ENCODE results near the gene BBS9.
A peak's percentile ranks its signal among the peaks of the same experiment; 100 is the strongest.

BBS9 gene

DNA sequence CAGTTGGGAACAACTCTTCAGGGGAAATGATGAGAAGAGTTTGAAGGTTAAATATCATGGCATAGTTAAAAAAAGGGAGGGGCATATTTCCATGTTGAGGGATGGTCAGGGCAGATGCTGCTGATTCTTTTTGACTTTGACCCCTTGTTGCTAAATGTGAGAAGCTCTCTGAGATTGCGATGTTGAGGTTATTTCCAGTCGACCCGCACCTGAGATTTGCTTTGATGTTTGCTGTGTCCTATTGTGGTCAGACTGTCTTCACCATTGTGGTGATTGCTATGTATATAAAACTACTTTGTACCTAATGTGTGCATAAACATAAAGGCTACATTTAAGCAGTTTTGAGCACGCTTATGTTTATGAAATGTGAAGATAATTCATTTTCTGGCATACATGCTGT is 90.9 kb downstream of the BBS9 start:
- no peak for TF ChIP-seq CTCF (conservative IDR thresholded peaks at IDR 0.05; ENCODE audit: low read depth)
- no peak overlapping the region for H3K27ac ChIP-seq
- CTCF ChIA-PET: no interaction called here
- no peak for DNase-seq (ENCODE audit: low spot score)
- POLR2A ChIA-PET (ENCODE audit: low non-redundant PET): no interaction called here

DNA sequence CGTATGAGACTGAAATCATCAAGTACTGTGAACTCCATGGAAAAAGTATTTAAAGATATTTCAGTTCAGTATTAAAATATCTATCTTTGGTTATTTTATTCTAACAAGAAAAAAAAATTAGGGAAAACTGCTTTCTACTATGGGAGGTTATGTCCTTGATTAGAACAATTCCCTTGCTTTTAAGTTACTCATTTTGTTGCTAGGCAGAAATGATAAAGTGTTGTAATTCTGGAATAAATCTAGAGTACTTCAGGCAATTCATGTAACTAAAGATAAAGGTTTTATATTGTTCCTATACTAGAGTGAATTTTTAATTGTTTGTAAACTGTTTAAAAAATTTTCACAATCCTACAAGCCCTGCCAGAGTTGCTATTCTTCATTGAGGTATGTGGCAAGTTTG is 92.0 kb downstream of the BBS9 start:
- POLR2A ChIA-PET (ENCODE audit: low non-redundant PET): no interaction called here

DNA sequence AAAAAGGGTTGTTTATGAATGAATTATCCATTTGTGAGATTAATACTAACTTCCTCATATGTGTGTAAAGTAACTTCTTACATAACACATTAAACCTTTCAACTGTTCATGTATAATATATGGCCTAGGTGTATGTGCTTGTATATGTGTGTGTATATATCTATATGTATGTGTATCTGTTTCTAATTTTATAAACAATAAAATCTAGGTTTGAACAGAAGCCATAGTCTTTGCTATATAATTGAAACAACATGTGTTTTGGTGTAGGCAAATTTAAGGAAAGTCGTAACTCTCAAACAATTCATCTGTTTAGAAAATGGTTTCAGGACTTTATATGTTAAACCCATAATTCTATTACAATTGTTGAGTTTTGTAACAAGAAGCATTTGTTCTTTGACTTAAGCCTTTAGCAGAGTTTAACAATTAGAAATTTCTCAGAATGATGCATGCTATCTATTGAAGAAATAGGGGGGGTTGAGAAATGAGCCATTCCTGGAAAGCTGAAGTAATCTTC is 103.3 kb downstream of the BBS9 start:
- ChIA-PET CTCF (no interaction called here), POLR2A (ENCODE audit: low non-redundant PET) (no interaction called here)
- TF ChIP-seq CTCF (conservative IDR thresholded peaks at IDR 0.05; ENCODE audit: low read depth): no peak
- DNase-seq (ENCODE audit: low spot score): no peak
- no peak overlapping the region for H3K27ac ChIP-seq

More for the DNA sequence above, 92.0 kb downstream of the BBS9 start:
- DNase-seq (ENCODE audit: low spot score): no peak
- CTCF ChIA-PET: no interaction called here
- no peak overlapping the region for H3K27ac ChIP-seq
- no peak for TF ChIP-seq CTCF (conservative IDR thresholded peaks at IDR 0.05; ENCODE audit: low read depth)

DNA sequence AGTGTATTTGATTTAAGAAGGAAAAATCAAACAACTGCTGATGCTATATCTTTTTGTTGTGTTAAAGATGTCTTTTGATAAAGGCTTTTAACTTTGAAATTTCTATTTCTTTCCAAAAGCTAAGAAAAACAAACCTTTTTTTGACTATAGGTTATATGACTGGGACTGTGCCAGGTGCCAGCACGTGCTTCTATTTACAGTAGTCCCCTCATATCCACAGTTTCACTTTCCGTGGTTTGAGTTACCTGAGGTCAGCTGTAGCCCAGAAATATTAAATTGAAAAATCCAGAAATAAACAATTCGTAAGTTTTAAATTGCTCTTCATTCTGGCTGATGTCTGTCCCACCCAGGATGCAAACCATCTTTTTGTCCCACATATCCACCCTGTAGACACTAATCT is 104.3 kb downstream of the BBS9 start:
- H3K27ac ChIP-seq: no peak overlapping the region
- POLR2A ChIA-PET (ENCODE audit: low non-redundant PET): no interaction called here
- CTCF ChIA-PET: interaction anchor here (0.7 kb wide), 1 partner anchor 92 kb away, joined by 5 read pairs; no protein-coding TSS in a partner anchor
- TF ChIP-seq CTCF (conservative IDR thresholded peaks at IDR 0.05; ENCODE audit: low read depth): no peak
- DNase-seq (ENCODE audit: low spot score): no peak

GRCh38 chr7:33237036-33237435 is 107.7 kb downstream of the BBS9 start:
- H3K27ac ChIP-seq: no peak overlapping the region
- CTCF ChIA-PET: no interaction called here
- TF ChIP-seq CTCF (conservative IDR thresholded peaks at IDR 0.05; ENCODE audit: low read depth): no peak
- POLR2A ChIA-PET (ENCODE audit: low non-redundant PET): no interaction called here
- DNase-seq (ENCODE audit: low spot score): no peak

DNA sequence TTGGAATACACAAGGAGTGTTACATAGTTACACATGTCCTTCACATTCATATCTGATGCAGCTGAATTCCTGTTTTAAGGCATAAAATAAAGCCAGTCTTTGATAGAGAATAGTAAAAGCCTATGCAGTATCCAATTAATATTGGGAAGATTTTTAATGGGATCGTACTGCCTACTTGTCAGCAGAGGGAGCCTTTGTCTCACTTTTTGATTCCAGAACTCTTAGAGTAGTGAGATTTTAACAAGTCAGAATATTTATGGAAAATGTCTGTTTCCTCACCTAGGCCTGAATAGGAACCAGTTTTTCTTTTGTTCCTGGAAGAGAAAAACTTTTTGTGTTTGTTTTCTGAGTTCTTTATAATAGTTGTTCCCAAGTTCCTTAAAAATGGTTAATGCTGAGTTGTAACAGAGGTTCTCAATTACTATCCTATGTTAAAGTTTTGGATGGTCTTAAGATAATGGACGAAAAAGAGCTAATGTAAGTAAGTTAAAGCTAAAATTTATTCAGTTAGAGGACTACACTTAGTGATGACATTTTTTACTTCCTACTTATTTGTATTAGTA is 114.0 kb downstream of the BBS9 start:
- no peak overlapping the region for H3K27ac ChIP-seq
- peak; percentile 77 for TF ChIP-seq CTCF (conservative IDR thresholded peaks at IDR 0.05; ENCODE audit: low read depth)
- peak; percentile 55 for DNase-seq (ENCODE audit: low spot score)
- CTCF ChIA-PET: interaction anchor here (0.6 to 0.9 kb wide), 5 partner anchors 19 to 689 kb away, joined by 3 to 4 read pairs (median 3); no protein-coding TSS in a partner anchor
- POLR2A ChIA-PET (ENCODE audit: low non-redundant PET): no interaction called here
